ENCODE data around the gene SH3RF3. TPM values are rescaled to one million over a fixed set of nuclear protein-coding genes. Genes with fewer than 3 reads are reported as not detected.

The SH3RF3 gene
- total RNA-seq, 2 donors from 2014 or later = 8.0 to 8.8 TPM

GRCh38 chr2:109521233-109522062 is 392.4 kb downstream of the SH3RF3 start:
- DNase-seq (ENCODE audit: low spot score) = no peak
- Histone ChIP-seq H3K27me3 (no peaks in the 10 kb centered on the region), H3K36me3 (no peaks in the 10 kb centered on the region), H3K4me1 (no peaks in the 10 kb centered on the region), H3K4me3 (no peak overlapping the region), H3K27ac (no peak overlapping the region), H3K9me3 (no peaks in the 10 kb centered on the region)
- TF ChIP-seq, protein P1, sequence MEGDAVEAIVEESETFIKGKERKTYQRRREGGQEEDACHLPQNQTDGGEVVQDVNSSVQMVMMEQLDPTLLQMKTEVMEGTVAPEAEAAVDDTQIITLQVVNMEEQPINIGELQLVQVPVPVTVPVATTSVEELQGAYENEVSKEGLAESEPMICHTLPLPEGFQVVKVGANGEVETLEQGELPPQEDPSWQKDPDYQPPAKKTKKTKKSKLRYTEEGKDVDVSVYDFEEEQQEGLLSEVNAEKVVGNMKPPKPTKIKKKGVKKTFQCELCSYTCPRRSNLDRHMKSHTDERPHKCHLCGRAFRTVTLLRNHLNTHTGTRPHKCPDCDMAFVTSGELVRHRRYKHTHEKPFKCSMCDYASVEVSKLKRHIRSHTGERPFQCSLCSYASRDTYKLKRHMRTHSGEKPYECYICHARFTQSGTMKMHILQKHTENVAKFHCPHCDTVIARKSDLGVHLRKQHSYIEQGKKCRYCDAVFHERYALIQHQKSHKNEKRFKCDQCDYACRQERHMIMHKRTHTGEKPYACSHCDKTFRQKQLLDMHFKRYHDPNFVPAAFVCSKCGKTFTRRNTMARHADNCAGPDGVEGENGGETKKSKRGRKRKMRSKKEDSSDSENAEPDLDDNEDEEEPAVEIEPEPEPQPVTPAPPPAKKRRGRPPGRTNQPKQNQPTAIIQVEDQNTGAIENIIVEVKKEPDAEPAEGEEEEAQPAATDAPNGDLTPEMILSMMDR (IDR thresholded peaks at IDR 0.05) = no peak

DNA sequence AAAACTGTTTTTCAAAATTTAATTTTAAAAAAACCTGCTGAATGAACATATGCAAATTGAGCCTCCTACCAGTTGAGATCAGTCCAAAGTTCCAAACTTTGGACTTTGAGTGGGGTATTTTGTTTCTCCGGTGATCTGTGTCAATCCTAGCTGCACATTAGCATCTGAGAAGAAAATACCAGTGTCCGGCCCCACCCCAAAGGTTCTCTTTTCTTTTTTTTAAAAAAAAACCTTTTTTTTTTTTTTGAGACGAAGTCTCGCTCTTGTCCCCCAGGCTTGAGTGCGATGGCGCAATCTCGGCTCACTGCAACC is 393.0 kb downstream of the SH3RF3 start:
- H3K9me3 ChIP-seq = no peaks in the 10 kb centered on the region
- H3K36me3 ChIP-seq = no peaks in the 10 kb centered on the region
- H3K4me1 ChIP-seq = no peaks in the 10 kb centered on the region
- H3K27ac ChIP-seq = no peak overlapping the region
- DNase-seq (ENCODE audit: low spot score) = no peak
- TF ChIP-seq, protein P1 (IDR thresholded peaks at IDR 0.05) = no peak
- H3K27me3 ChIP-seq = no peaks in the 10 kb centered on the region
- no peak overlapping the region for H3K4me3 ChIP-seq

DNA sequence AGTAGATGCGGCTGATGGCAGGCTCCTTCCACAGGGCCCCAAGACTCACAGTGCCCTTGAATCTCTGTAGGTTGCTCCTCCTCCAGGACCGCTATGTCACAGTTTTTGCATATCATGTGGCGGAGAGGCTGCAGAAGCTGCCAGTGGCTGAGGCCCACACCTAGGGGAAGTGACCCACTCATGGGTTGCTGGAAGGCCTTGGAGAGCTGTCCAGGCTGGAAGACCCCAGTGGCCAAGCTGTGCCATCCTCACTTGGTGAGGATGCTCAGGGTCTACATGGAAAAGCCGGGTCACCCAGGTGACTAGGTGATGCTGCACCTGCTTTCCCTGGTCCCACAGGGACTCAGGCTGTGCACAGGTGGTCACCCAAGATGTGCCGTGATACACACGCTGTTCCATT is 394.1 kb downstream of the SH3RF3 start:
- Histone ChIP-seq H3K36me3 (no peaks in the 10 kb centered on the region), H3K27ac (no peak overlapping the region), H3K9me3 (no peaks in the 10 kb centered on the region), H3K27me3 (no peaks in the 10 kb centered on the region), H3K4me3 (no peak overlapping the region), H3K4me1 (no peaks in the 10 kb centered on the region)
- DNase-seq (ENCODE audit: low spot score) = no peak
- TF ChIP-seq, protein P1 (IDR thresholded peaks at IDR 0.05) = no peak

DNA sequence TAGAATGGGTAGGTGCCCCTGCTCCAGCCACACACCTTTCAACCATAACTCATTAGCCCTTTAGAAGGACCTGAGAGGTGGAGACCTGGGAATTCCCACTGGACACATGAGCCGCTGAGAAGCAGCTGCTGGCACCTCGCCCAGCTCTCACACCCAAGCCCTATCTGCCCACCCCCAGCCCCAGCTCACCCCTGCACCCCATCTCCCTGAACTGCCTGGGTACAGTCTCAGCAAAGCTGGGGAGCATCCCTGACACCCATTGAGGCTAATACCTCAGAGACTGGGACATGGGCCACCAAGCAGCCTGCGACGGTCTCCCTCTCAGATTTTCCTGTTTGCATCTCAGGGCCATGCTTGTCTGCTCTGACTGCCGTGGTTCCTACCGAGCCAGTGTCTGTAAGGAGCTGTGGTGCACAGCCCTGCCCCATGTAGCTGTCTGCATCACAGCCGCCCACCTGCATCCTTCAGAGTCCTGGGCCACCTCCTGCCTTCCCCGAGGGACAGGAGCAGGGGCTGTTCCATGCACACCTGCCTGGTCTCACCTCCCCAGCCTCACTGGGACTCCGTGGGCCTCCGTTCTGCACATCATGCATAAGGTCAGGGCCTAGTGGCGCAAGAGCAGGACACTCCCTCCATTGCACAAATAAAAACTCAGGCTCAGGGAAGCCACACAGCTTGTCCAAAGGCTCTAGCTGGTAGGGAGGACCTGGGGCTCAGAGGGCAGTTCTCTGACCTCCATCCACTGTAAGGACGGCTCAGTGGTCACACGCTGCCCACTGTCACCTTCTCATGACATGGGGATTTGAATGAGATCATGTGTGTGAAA is 394.7 kb downstream of the SH3RF3 start:
- TF ChIP-seq, protein P1 (IDR thresholded peaks at IDR 0.05) = no peak
- no peak for DNase-seq (ENCODE audit: low spot score)
- Histone ChIP-seq H3K27me3 (no peaks in the 10 kb centered on the region), H3K27ac (no peak overlapping the region), H3K36me3 (no peaks in the 10 kb centered on the region), H3K4me1 (no peaks in the 10 kb centered on the region), H3K9me3 (no peaks in the 10 kb centered on the region), H3K4me3 (no peak overlapping the region)

GRCh38 chr2:109525836-109526235 is 396.8 kb downstream of the SH3RF3 start:
- DNase-seq (ENCODE audit: low spot score) = no peak
- no peak overlapping the region for H3K27ac ChIP-seq
- no peaks in the 10 kb centered on the region for H3K9me3 ChIP-seq
- no peaks in the 10 kb centered on the region for H3K4me1 ChIP-seq
- H3K36me3 ChIP-seq = no peaks in the 10 kb centered on the region
- no peaks in the 10 kb centered on the region for H3K27me3 ChIP-seq
- no peak overlapping the region for H3K4me3 ChIP-seq
- TF ChIP-seq, protein P1 (IDR thresholded peaks at IDR 0.05) = no peak
